HUES6 (cell line): ENCODE results near the gene TIMM22.

Experiments
- H3K27ac ChIP-seq: 2 replicates; pipeline ENCODE4 v1.7.0; 2013; ENCODE audit warnings: low read depth, mild to moderate bottlenecking, low read length, inconsistent platforms
- H3K27me3 ChIP-seq: 2 replicates; pipeline ENCODE4 v1.6.1; 2013; ENCODE audit warnings: low read length; ENCODE audit not compliant: control insufficient read depth, insufficient read depth
- H3K36me3 ChIP-seq: 2 replicates; pipeline ENCODE4 v1.6.1; 2013; ENCODE audit warnings: low read length; ENCODE audit not compliant: control insufficient read depth, insufficient read depth
- H3K4me1 ChIP-seq: 2 replicates; pipeline ENCODE4 v1.6.1; 2013; ENCODE audit warnings: low read length; ENCODE audit not compliant: control insufficient read depth, insufficient read depth
- H3K4me3 ChIP-seq: 2 replicates; pipeline ENCODE4 v1.5.1; 2013; ENCODE audit warnings: low read depth, low read length
- H3K9ac ChIP-seq: one replicate; pipeline ENCODE4 v1.6.1; 2013; ENCODE audit warnings: mild to moderate bottlenecking, low read length
- H3K9me3 ChIP-seq: 2 replicates; pipeline ENCODE4 v1.6.1; 2013; ENCODE audit warnings: low read depth, low read length; ENCODE audit not compliant: control insufficient read depth, insufficient read depth

Gene TIMM22

GRCh38 chr17:1010586-1010985 is 13.7 kb downstream of the TIMM22 start:
- H3K4me1 ChIP-seq, result no peaks in the 10 kb centered on the region
- H3K4me3 ChIP-seq, result no peak overlapping the region
- H3K27me3 ChIP-seq, result no peaks in the 10 kb centered on the region
- H3K9ac ChIP-seq, result no peak overlapping the region
- H3K36me3 ChIP-seq, result peaks cover 21% of the 10 kb centered on the region
- no peak overlapping the region for H3K27ac ChIP-seq
- no peaks in the 10 kb centered on the region for H3K9me3 ChIP-seq

GRCh38 chr17:1011138-1011537 is 14.2 kb downstream of the TIMM22 start:
- peaks cover 18% of the 10 kb centered on the region for H3K36me3 ChIP-seq
- no peaks in the 10 kb centered on the region for H3K27me3 ChIP-seq
- no peak overlapping the region for H3K27ac ChIP-seq
- H3K9me3 ChIP-seq, result no peaks in the 10 kb centered on the region
- no peaks in the 10 kb centered on the region for H3K4me1 ChIP-seq
- no peak overlapping the region for H3K9ac ChIP-seq
- H3K4me3 ChIP-seq, result no peak overlapping the region

GRCh38 chr17:1011760-1012735 is 15.1 kb downstream of the TIMM22 start:
- H3K9ac ChIP-seq, result no peak overlapping the region
- no peaks in the 10 kb centered on the region for H3K4me1 ChIP-seq
- H3K36me3 ChIP-seq, result peaks cover 14% of the 10 kb centered on the region
- no peak overlapping the region for H3K4me3 ChIP-seq
- H3K9me3 ChIP-seq, result no peaks in the 10 kb centered on the region
- no peak overlapping the region for H3K27ac ChIP-seq
- H3K27me3 ChIP-seq, result no peaks in the 10 kb centered on the region

- Histone ChIP-seq H3K36me3 (peaks cover 8% of the 10 kb centered on the region), H3K4me1 (no peaks in the 10 kb centered on the region), H3K9ac (no peak overlapping the region), H3K9me3 (no peaks in the 10 kb centered on the region), H3K4me3 (no peak overlapping the region), H3K27ac (no peak overlapping the region), H3K27me3 (no peaks in the 10 kb centered on the region)
These were observed 16.1 kb downstream of the TIMM22 start for GRCh38 chr17:1012823-1013728.

- H3K4me1 ChIP-seq, result no peaks in the 10 kb centered on the region
- no peak overlapping the region for H3K4me3 ChIP-seq
- no peak overlapping the region for H3K27ac ChIP-seq
- peaks cover 8% of the 10 kb centered on the region for H3K36me3 ChIP-seq
- no peaks in the 10 kb centered on the region for H3K27me3 ChIP-seq
- no peak overlapping the region for H3K9ac ChIP-seq
- no peaks in the 10 kb centered on the region for H3K9me3 ChIP-seq
These were observed 16.8 kb downstream of the TIMM22 start for GRCh38 chr17:1013729-1014090.

GRCh38 chr17:1018547-1018946 is 21.6 kb downstream of the TIMM22 start:
- H3K27me3 ChIP-seq, result no peaks in the 10 kb centered on the region
- no peak overlapping the region for H3K27ac ChIP-seq
- H3K4me3 ChIP-seq, result no peak overlapping the region
- H3K9me3 ChIP-seq, result no peaks in the 10 kb centered on the region
- H3K36me3 ChIP-seq, result no peaks in the 10 kb centered on the region
- H3K4me1 ChIP-seq, result no peaks in the 10 kb centered on the region
- H3K9ac ChIP-seq, result no peak overlapping the region

GRCh38 chr17:1019451-1019850 is 22.5 kb downstream of the TIMM22 start:
- Histone ChIP-seq H3K27me3 (no peaks in the 10 kb centered on the region), H3K4me3 (no peak overlapping the region), H3K9me3 (no peaks in the 10 kb centered on the region), H3K4me1 (no peaks in the 10 kb centered on the region), H3K27ac (no peak overlapping the region), H3K36me3 (no peaks in the 10 kb centered on the region), H3K9ac (no peak overlapping the region)

- Histone ChIP-seq H3K4me1 (0 out of 2 replicates have a peak, but pooled peaks cover 2% of the 10 kb centered on the region), H3K9ac (no peak overlapping the region), H3K36me3 (no peaks in the 10 kb centered on the region), H3K9me3 (no peaks in the 10 kb centered on the region), H3K27ac (no peak overlapping the region), H3K27me3 (no peaks in the 10 kb centered on the region), H3K4me3 (no peak overlapping the region)
These were observed 24.2 kb downstream of the TIMM22 start for GRCh38 chr17:1021147-1021546.

- H3K9me3 ChIP-seq, result no peaks in the 10 kb centered on the region
- H3K4me3 ChIP-seq, result no peak overlapping the region
- H3K36me3 ChIP-seq, result no peaks in the 10 kb centered on the region
- H3K4me1 ChIP-seq, result 0 out of 2 replicates have a peak, but pooled peaks cover 2% of the 10 kb centered on the region
- no peak overlapping the region for H3K9ac ChIP-seq
- H3K27me3 ChIP-seq, result no peaks in the 10 kb centered on the region
- no peak overlapping the region for H3K27ac ChIP-seq
These were observed 25.5 kb downstream of the TIMM22 start for GRCh38 chr17:1022278-1023024.

GRCh38 chr17:1024076-1024475 is 27.1 kb downstream of the TIMM22 start:
- Histone ChIP-seq H3K36me3 (no peaks in the 10 kb centered on the region), H3K4me3 (no peak overlapping the region), H3K4me1 (0 out of 2 replicates have a peak, but pooled peaks cover 2% of the 10 kb centered on the region), H3K27ac (no peak overlapping the region), H3K9ac (no peak overlapping the region), H3K27me3 (no peaks in the 10 kb centered on the region), H3K9me3 (no peaks in the 10 kb centered on the region)
